GM12891 (cell line): ENCODE data around the gene MBD1. TPM values are rescaled to one million over a fixed set of nuclear protein-coding genes. Genes with fewer than 3 reads are reported as not detected.

ENCODE experiments used
- DNase-seq: peaks from one replicate; pipeline ENCODE4 v3.0.0; 2011; ENCODE audit warnings: low spot score; ENCODE audit not compliant: insufficient read length
- FAIRE-seq: peaks from 2 replicates; lab custom pipeline; 2011; peaks lifted over from hg19 to GRCh38; lab: Jason Lieb, UNC
- PAX5 ChIP-seq: IDR thresholded peaks from 2 replicates; pipeline ENCODE4 v1.6.1; 2011; ENCODE audit warnings: low read length, moderate library complexity, mild to moderate bottlenecking; ENCODE audit not compliant: insufficient read depth, severe bottlenecking
- POLR2A ChIP-seq: IDR thresholded peaks from 2 replicates; pipeline ENCODE4 v1.6.1; 2011; ENCODE audit warnings: low read depth, low read length, control low read depth
- POLR2AphosphoS5 ChIP-seq: IDR thresholded peaks from 2 replicates; pipeline ENCODE4 v1.6.1; 2011; ENCODE audit warnings: low read depth, low read length, control low read depth
- POU2F2 ChIP-seq: IDR thresholded peaks from 2 replicates; pipeline ENCODE4 v1.6.1; 2011; ENCODE audit warnings: low read depth, mild to moderate bottlenecking, control low read depth, low read length, moderate library complexity
- SPI1 ChIP-seq: IDR thresholded peaks from 2 replicates; pipeline ENCODE4 v1.6.1; 2011; ENCODE audit warnings: low read depth, low read length, control low read depth
- TAF1 ChIP-seq: IDR thresholded peaks from 2 replicates; pipeline ENCODE4 v1.6.1; 2011; ENCODE audit warnings: low read depth, low read length, control low read depth
- polyA plus RNA-seq: library from polyadenylated mRNA; unstranded; fragments of >200 nt; gene quantifications from one replicate; pipeline ENCODE4 v1.2.1, GENCODE V29; 2012; ENCODE audit warnings: low read depth, missing spikeins, inconsistent platforms; ENCODE audit not compliant: missing spikeins

The MBD1 gene
- polyA plus RNA-seq = 63.6 TPM

- DNase-seq = peak; percentile 97
- peak; percentile 100 for FAIRE-seq
- TF ChIP-seq PAX5 = peak; percentile 96
- TF ChIP-seq POU2F2 = peak; percentile 82
- TF ChIP-seq SPI1 = peak; percentile 39
- peak; percentile 85 for TF ChIP-seq TAF1
- peak; percentile 97 for TF ChIP-seq POLR2AphosphoS5
- peak; percentile 95 for TF ChIP-seq POLR2A
Measured at GRCh38 chr18:50281295-50281971, at the start of gene MBD1. TSS of gene MBD1 (minus strand) at chr18:50281523. CDS start at chr18:50279992, 1,531 bp downstream.

- TF ChIP-seq POLR2A = no peak
- TF ChIP-seq PAX5 = no peak
- TF ChIP-seq POU2F2 = no peak
- TF ChIP-seq SPI1 = no peak
- TF ChIP-seq TAF1 = no peak
- no peak for TF ChIP-seq POLR2AphosphoS5
- no peak for FAIRE-seq
- DNase-seq = no peak
Measured at GRCh38 chr18:50330176-50330575, 48.9 kb upstream of the MBD1 start.

- FAIRE-seq = no peak
- TF ChIP-seq POLR2AphosphoS5 (no peak), POU2F2 (no peak), POLR2A (no peak), TAF1 (no peak), PAX5 (no peak), SPI1 (no peak)
- no peak for DNase-seq
Measured at GRCh38 chr18:50327983-50328382, 46.7 kb upstream of the MBD1 start.

- FAIRE-seq = no peak
- no peak for DNase-seq
Measured at GRCh38 chr18:50320719-50321118, 39.4 kb upstream of the MBD1 start.

GRCh38 chr18:50315100-50315871, 34.0 kb upstream of the MBD1 start:
- FAIRE-seq (peak; percentile 99), DNase-seq (no peak)
- TF ChIP-seq PAX5 (peak; percentile 60), POLR2AphosphoS5 (no peak), TAF1 (no peak), POLR2A (no peak), SPI1 (no peak), POU2F2 (peak; percentile 51; the same call in 1 of the 2 replicates)

More at GRCh38 chr18:50320719-50321118, 39.4 kb upstream of the MBD1 start:
- no peak for TF ChIP-seq TAF1
- no peak for TF ChIP-seq POLR2A
- TF ChIP-seq PAX5 = no peak
- no peak for TF ChIP-seq POLR2AphosphoS5
- TF ChIP-seq POU2F2 = no peak; the same call in 1 of the 2 replicates
- TF ChIP-seq SPI1 = no peak

- no peak for TF ChIP-seq POLR2AphosphoS5
- no peak for TF ChIP-seq SPI1
- TF ChIP-seq POLR2A = no peak
- no peak for TF ChIP-seq PAX5
- no peak for TF ChIP-seq POU2F2
- TF ChIP-seq TAF1 = no peak
- no peak for DNase-seq
- FAIRE-seq = peak; percentile 16
Measured at GRCh38 chr18:50313873-50314460, 32.6 kb upstream of the MBD1 start.

GRCh38 chr18:50313031-50313607, 31.8 kb upstream of the MBD1 start:
- no peak for DNase-seq
- TF ChIP-seq SPI1 (peak; percentile 87), POLR2A (no peak), TAF1 (no peak), PAX5 (no peak), POLR2AphosphoS5 (no peak)
- peak; percentile 91 for FAIRE-seq

- peak; percentile 94 for FAIRE-seq
- TF ChIP-seq POLR2A (no peak), SPI1 (peak; percentile 52; the same call in 1 of the 2 replicates)
- DNase-seq = no peak
Measured at GRCh38 chr18:50312296-50313030, 31.1 kb upstream of the MBD1 start.
